Measurements from ENCODE around the gene ATP1A1.

Gene ATP1A1

GRCh38 chr1:116392717-116393404 lies 19.8 kb downstream of the ATP1A1 start:
- TF ChIP-seq CTBP1 (IDR thresholded peaks at IDR 0.05; ENCODE audit: borderline replicate concordance) (no peak), SP1 (IDR thresholded peaks at IDR 0.05) (no peak), LEF1 (IDR thresholded peaks at IDR 0.05; ENCODE audit: borderline replicate concordance) (no peak), FOXA1 (IDR thresholded peaks at IDR 0.05) (no peak), FOXK2 (IDR thresholded peaks at IDR 0.05) (no peak), ZNF384 (IDR thresholded peaks at IDR 0.05) (no peak), NFRKB (IDR thresholded peaks at IDR 0.05) (no peak), HDGF (IDR thresholded peaks at IDR 0.05; ENCODE audit: borderline replicate concordance) (no peak), FOXM1 (IDR thresholded peaks at IDR 0.05; ENCODE audit: borderline replicate concordance) (no peak), ELF4 (IDR thresholded peaks at IDR 0.05) (no peak), PKNOX1 (IDR thresholded peaks at IDR 0.05) (no peak), ARNT (IDR thresholded peaks at IDR 0.05) (no peak)
- DNase-seq (ENCODE audit: extremely low spot score): no peak
- POLR2A ChIA-PET: no interaction called here
- CTCF ChIA-PET: no interaction called here

GRCh38 chr1:116393792-116394191 lies 20.7 kb downstream of the ATP1A1 start:
- POLR2A ChIA-PET: no interaction called here
- no peak for TF ChIP-seq NFRKB (IDR thresholded peaks at IDR 0.05)
- TF ChIP-seq BHLHE40 (IDR thresholded peaks at IDR 0.05; ENCODE audit: borderline replicate concordance): no peak
- TF ChIP-seq SUZ12 (IDR thresholded peaks at IDR 0.05): no peak
- no peak for TF ChIP-seq FOXA1 (IDR thresholded peaks at IDR 0.05)
- no peak for TF ChIP-seq HDGF (IDR thresholded peaks at IDR 0.05; ENCODE audit: borderline replicate concordance)
- no peak for TF ChIP-seq LEF1 (IDR thresholded peaks at IDR 0.05; ENCODE audit: borderline replicate concordance)
- TF ChIP-seq FOXK2 (IDR thresholded peaks at IDR 0.05): no peak
- no peak for TF ChIP-seq PKNOX1 (IDR thresholded peaks at IDR 0.05)
- TF ChIP-seq CTBP1 (IDR thresholded peaks at IDR 0.05; ENCODE audit: borderline replicate concordance): no peak
- DNase-seq (ENCODE audit: extremely low spot score): no peak
- CTCF ChIA-PET: no interaction called here

GRCh38 chr1:116394270-116394669 lies 21.2 kb downstream of the ATP1A1 start:
- ChIA-PET CTCF (no interaction called here), POLR2A (no interaction called here)
- no peak for DNase-seq (ENCODE audit: extremely low spot score)
- TF ChIP-seq FOXK2 (IDR thresholded peaks at IDR 0.05): no peak
- TF ChIP-seq TARDBP (IDR thresholded peaks at IDR 0.05): no peak
- TF ChIP-seq ZNF384 (IDR thresholded peaks at IDR 0.05): no peak
- TF ChIP-seq LEF1 (IDR thresholded peaks at IDR 0.05; ENCODE audit: borderline replicate concordance): no peak

GRCh38 chr1:116396769-116397168 lies 23.7 kb downstream of the ATP1A1 start:
- DNase-seq (ENCODE audit: extremely low spot score): no peak
- no peak for TF ChIP-seq NFRKB (IDR thresholded peaks at IDR 0.05)
- TF ChIP-seq PKNOX1 (IDR thresholded peaks at IDR 0.05): no peak
- TF ChIP-seq FOXK2 (IDR thresholded peaks at IDR 0.05): no peak
- no peak for TF ChIP-seq SUZ12 (IDR thresholded peaks at IDR 0.05)
- no peak for TF ChIP-seq BHLHE40 (IDR thresholded peaks at IDR 0.05; ENCODE audit: borderline replicate concordance)
- TF ChIP-seq SP1 (IDR thresholded peaks at IDR 0.05): no peak
- ChIA-PET POLR2A (interaction anchor here (1.0 kb wide), 1 partner anchor 23 kb away, joined by 3 read pairs; the partner anchor contains the start of gene ATP1A1), CTCF (interaction anchor here (1.0 kb wide), 1 partner anchor 10 kb away, joined by 3 read pairs; no protein-coding TSS in a partner anchor)

GRCh38 chr1:116397728-116398127 lies 24.7 kb downstream of the ATP1A1 start:
- ChIA-PET CTCF (interaction anchor here (1.0 kb wide), 1 partner anchor 11 kb away, joined by 3 read pairs; no protein-coding TSS in a partner anchor), POLR2A (no interaction called here)
- no peak for DNase-seq (ENCODE audit: extremely low spot score)
- TF ChIP-seq L3MBTL2 (conservative IDR thresholded peaks at IDR 0.05) (no peak), ELF4 (IDR thresholded peaks at IDR 0.05) (no peak), PKNOX1 (IDR thresholded peaks at IDR 0.05) (no peak), HDGF (IDR thresholded peaks at IDR 0.05; ENCODE audit: borderline replicate concordance) (no peak), FOXK2 (IDR thresholded peaks at IDR 0.05) (no peak), ARNT (IDR thresholded peaks at IDR 0.05) (no peak), BHLHE40 (IDR thresholded peaks at IDR 0.05; ENCODE audit: borderline replicate concordance) (no peak), LEF1 (IDR thresholded peaks at IDR 0.05; ENCODE audit: borderline replicate concordance) (no peak)

GRCh38 chr1:116400780-116401179 lies 27.7 kb downstream of the ATP1A1 start:
- no peak for DNase-seq (ENCODE audit: extremely low spot score)
- ChIA-PET POLR2A (interaction anchor here (3.6 kb wide), 1 partner anchor 18 kb away, joined by 17 read pairs; no protein-coding TSS in a partner anchor), CTCF (interaction anchor here (0.9 kb wide), 1 partner anchor 85 kb away, joined by 3 read pairs; no protein-coding TSS in a partner anchor)
- TF ChIP-seq SP1 (IDR thresholded peaks at IDR 0.05): no peak
- no peak for TF ChIP-seq FOXK2 (IDR thresholded peaks at IDR 0.05)
- TF ChIP-seq NFRKB (IDR thresholded peaks at IDR 0.05): no peak
- TF ChIP-seq BHLHE40 (IDR thresholded peaks at IDR 0.05; ENCODE audit: borderline replicate concordance): no peak
- no peak for TF ChIP-seq L3MBTL2 (conservative IDR thresholded peaks at IDR 0.05)
